Activated naive CD8-positive, alpha-beta T cell treated with anti-CD3 and anti-CD28 coated beads, Interleukin-2, amount 50 U/mL, for 24 hours (primary cell): ENCODE results near the gene HNRNPAB.

Source experiments
- ATAC-seq: fragments of 150-1000 bp; cut with Tn5 transposase; one replicate; pipeline ENCODE4 v1.10.0; 2021
- DNase-seq: peaks from one replicate; pipeline ENCODE4 v3.0.0; 2021
- H3K27ac Mint-ChIP-seq: one replicate; pipeline ENCODE4 v1.8.0; 2021; ENCODE audit warnings: mild to moderate bottlenecking, mixed read lengths
- H3K27me3 Mint-ChIP-seq: one replicate; pipeline ENCODE4 v1.8.0; 2021; ENCODE audit warnings: mixed read lengths
- H3K36me3 Mint-ChIP-seq: one replicate; pipeline ENCODE4 v1.8.0; 2021; ENCODE audit warnings: low read depth, mixed read lengths
- H3K4me1 Mint-ChIP-seq: one replicate; pipeline ENCODE4 v1.8.0; 2021; ENCODE audit warnings: mixed read lengths
- H3K4me3 Mint-ChIP-seq: one replicate; pipeline ENCODE4 v1.8.0; 2021; ENCODE audit warnings: mild to moderate bottlenecking, moderate library complexity, mixed read lengths
- H3K9me3 Mint-ChIP-seq: one replicate; pipeline ENCODE4 v1.8.0; 2021; ENCODE audit warnings: mixed read lengths

Gene HNRNPAB

DNA sequence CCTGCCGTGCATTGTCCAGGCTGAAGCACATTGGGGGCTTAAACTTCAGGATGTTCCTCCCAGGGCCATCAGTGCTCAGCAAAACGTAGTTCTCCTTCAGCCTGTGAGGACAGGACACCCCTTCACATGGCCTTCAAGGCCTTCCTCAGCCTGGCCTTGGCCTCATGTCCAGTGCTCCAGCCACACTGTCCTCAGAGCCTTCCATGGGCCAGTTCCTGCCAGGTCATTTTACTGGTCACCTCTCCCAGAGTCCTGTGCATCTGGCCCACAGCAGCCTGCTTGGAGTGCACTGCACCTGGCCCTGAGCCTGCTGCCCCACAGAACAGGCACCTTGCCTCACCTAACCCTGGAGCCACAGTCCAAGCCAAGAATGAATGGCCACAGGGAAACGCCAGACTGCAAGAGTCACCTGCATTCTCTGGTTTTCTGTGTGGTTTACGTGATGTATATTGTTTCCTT lies 8.7 kb downstream of the HNRNPAB start:
- Mint-ChIP-seq H3K4me1 (peaks cover 23% of the 10 kb centered on the region), H3K36me3 (peaks cover 80% of the 10 kb centered on the region), H3K27ac (peak overlapping the region; percentile 75), H3K4me3 (no peak overlapping the region), H3K27me3 (no peaks in the 10 kb centered on the region), H3K9me3 (no peaks in the 10 kb centered on the region)
- ATAC-seq (peak; percentile 5), DNase-seq (no peak)

DNA sequence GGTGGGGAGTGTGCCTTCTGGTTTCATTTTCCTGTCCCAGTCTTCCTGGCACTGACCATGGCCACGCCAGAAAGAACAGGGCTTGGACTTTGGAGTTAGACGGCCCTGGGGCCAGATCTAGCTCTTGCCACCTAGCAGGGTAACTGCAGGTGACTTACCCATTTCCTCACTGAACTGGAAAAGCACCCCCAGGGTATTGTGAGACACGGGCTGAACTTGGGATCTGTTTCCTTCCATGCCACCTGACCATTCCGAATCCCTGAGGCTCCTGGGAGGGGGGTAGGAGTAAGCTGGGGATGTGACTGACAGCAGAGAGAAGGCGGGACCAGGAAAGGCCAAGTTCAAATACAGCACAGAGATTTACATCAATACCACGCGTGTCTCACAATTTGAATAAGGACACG lies 9.4 kb downstream of the HNRNPAB start:
- peak overlapping the region; percentile 75 for H3K27ac Mint-ChIP-seq
- peaks cover 20% of the 10 kb centered on the region for H3K4me1 Mint-ChIP-seq

DNA sequence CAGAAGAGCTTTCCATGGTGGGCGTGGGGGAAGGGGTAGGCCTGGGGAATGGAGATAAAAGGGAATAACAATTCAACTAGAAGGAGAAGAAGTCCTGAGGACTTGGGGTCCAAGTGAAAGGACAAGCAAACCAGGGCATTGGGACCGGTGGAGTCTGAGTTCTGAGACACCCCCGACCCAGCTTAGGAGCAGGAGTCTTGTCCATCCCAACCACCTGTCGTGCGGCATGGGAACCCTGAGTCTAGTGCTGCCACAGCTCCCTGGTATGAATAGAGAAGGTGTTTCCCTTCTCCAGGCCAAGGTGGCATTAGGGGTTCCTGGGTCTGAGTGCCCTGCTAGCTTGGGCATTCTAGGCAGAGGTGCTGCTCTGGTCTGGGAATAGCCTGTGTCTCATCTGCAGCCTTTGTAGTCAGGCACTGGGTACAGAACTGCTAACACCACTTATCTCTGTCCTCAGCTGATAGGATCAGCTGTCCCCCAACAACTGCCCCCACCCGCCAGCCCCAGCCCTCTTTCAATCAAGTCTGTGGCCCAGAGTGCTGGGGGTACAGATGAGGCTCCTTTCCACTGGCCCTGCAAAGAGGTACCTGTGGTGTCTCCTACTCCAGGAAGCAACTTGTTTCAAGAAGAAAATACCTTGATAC lies 9.9 kb downstream of the HNRNPAB start:
- ATAC-seq: no peak
- Mint-ChIP-seq H3K4me1 (peaks cover 16% of the 10 kb centered on the region), H3K9me3 (no peaks in the 10 kb centered on the region), H3K36me3 (peaks cover 76% of the 10 kb centered on the region), H3K27ac (peak overlapping the region; percentile 75), H3K27me3 (no peaks in the 10 kb centered on the region), H3K4me3 (peak overlapping the region; percentile 37)
- DNase-seq: no peak

More for the DNA sequence above, 9.4 kb downstream of the HNRNPAB start:
- H3K9me3 Mint-ChIP-seq: no peaks in the 10 kb centered on the region
- no peaks in the 10 kb centered on the region for H3K27me3 Mint-ChIP-seq
- peaks cover 78% of the 10 kb centered on the region for H3K36me3 Mint-ChIP-seq
- H3K4me3 Mint-ChIP-seq: peak overlapping the region; percentile 37
- no peak for ATAC-seq
- no peak for DNase-seq

DNA sequence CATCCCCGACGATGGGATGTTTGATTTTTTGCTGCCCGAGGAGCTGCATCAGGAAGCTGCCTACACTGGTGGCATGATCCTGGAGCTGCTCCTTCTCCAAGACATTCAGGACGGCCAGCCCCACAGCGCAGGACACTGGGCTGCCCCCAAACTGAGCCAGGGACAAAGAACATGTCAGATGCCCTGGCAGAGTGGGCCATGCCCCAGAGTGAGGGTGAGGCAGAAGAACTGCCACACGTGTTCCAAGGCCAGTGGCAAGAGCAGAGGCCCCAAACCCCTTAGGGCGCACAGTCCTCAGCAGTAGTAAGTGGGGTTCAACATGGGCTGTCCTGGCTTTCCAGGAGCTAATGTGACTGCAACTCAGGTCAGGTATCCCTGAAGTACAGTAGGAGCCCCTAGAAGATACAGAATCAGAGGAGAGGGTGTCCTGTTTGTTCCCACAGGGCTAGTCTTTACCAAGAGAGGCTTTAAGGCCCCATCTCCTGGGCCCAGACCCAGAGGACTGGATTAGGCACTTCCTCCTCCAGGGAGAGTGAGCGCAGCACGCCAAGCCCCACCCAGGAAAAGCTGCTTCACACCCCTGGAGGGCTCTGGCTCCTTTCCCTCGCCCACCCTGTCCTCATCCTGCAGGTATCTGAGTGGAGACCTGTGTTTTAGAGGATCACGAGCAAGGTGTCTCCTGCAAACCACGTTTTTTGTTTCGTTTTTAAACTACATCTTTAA lies 11.1 kb downstream of the HNRNPAB start:
- no peak for DNase-seq
- ATAC-seq: no peak
- Mint-ChIP-seq H3K4me3 (peak overlapping the region; percentile 42), H3K27me3 (no peaks in the 10 kb centered on the region), H3K36me3 (peaks cover 70% of the 10 kb centered on the region), H3K4me1 (peaks cover 7% of the 10 kb centered on the region), H3K27ac (peak overlapping the region; percentile 42), H3K9me3 (no peaks in the 10 kb centered on the region)

DNA sequence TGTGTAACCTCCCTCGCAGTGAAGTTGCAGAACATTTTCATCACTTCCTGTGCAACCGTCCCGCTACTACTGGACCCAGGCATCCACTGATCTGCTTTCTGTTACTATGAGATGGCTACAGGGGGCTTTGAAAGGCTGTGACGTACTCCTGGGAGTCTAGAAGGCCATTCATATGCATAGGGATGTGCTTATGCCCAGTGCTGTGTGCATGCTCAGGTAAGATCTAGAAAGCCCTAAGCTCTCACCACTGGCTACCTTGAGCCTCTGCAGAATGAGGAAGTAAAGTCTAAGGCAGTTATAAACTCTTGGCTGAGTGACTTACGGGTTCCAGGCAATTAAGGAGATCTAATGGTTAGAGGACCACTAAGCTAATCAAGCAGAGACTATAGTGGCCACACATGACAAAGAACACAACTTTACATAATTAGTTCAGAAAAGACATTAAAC lies 11.8 kb downstream of the HNRNPAB start:
- ATAC-seq: no peak
- Mint-ChIP-seq H3K4me1 (peaks cover 8% of the 10 kb centered on the region), H3K27me3 (no peaks in the 10 kb centered on the region), H3K36me3 (peaks cover 68% of the 10 kb centered on the region), H3K9me3 (no peaks in the 10 kb centered on the region), H3K27ac (peak overlapping the region; percentile 6), H3K4me3 (no peak overlapping the region)
- DNase-seq: no peak

DNA sequence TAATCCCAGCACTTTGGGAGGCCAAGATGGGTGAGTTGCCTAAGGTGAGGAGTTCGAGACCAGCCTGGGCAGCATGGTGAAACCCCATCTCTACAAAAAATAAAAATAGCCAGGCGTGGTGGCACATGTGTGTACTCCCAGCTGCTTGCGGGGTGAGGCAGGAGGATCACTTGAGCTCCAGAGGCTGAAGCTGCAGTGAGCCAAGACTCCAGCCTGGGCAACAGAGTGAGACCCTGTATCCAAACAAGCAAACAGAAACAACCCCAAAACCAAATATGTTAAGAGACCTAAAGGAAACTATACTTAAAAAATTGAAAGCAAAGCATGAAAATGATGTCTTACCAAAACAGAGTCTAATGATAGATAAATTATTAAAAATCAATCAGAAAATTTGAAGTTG lies 12.4 kb downstream of the HNRNPAB start:
- no peak for ATAC-seq
- H3K4me1 Mint-ChIP-seq: peaks cover 13% of the 10 kb centered on the region
- no peak overlapping the region for H3K4me3 Mint-ChIP-seq
- peak overlapping the region; percentile 6 for H3K27ac Mint-ChIP-seq
- H3K36me3 Mint-ChIP-seq: peaks cover 67% of the 10 kb centered on the region
- no peaks in the 10 kb centered on the region for H3K9me3 Mint-ChIP-seq
- DNase-seq: no peak
- no peaks in the 10 kb centered on the region for H3K27me3 Mint-ChIP-seq

DNA sequence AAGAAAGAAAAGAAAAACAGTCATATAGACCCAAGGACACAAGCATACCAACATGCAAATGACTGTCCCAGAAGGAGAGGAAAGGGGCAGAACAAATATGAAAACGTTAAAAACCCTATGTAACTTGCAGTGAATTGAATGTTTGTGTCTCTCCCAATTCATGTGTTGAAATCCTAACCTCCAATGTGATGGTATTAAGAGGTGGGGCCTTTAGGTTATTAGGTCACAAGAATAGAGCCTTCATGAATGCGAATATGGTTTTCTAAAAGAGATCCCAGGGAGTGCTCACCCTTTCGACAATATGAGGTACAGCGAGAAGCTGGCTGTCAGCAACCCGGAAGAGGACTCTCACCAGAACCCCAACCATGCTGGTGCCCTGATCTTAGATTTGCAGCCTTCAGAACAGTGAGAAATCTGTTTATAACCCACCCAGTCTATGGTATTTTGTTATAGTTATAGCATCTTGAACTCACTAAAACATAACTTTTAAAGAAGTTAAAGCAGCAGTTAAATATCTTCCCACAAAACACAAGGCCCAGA lies 14.0 kb downstream of the HNRNPAB start:
- H3K36me3 Mint-ChIP-seq: peaks cover 59% of the 10 kb centered on the region
- DNase-seq (no peak), ATAC-seq (no peak)
- H3K27me3 Mint-ChIP-seq: no peaks in the 10 kb centered on the region
- H3K27ac Mint-ChIP-seq: no peak overlapping the region
- peaks cover 16% of the 10 kb centered on the region for H3K4me1 Mint-ChIP-seq
- no peak overlapping the region for H3K4me3 Mint-ChIP-seq
- H3K9me3 Mint-ChIP-seq: no peaks in the 10 kb centered on the region

DNA sequence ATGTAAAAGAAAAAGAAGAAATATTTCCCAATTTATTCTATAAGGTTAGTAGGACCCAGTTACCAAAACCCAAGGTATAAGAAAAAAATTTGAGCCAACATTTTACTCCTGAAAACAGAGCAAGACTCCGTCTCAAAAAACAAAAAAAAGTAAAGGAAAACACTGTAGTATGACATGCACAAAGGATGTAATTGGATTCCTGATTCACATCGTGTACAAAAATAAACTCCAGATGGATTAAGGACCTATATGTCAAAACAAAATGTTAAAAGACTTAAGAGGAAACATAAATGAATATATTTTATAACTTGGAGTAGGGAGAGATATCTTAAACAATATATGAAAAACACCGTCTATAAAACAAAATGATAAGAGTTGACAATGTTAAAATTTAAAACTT lies 14.5 kb downstream of the HNRNPAB start:
- Mint-ChIP-seq H3K4me3 (no peak overlapping the region), H3K4me1 (peaks cover 15% of the 10 kb centered on the region), H3K27ac (no peak overlapping the region), H3K27me3 (no peaks in the 10 kb centered on the region), H3K9me3 (no peaks in the 10 kb centered on the region), H3K36me3 (peaks cover 57% of the 10 kb centered on the region)
- DNase-seq (no peak), ATAC-seq (no peak)

DNA sequence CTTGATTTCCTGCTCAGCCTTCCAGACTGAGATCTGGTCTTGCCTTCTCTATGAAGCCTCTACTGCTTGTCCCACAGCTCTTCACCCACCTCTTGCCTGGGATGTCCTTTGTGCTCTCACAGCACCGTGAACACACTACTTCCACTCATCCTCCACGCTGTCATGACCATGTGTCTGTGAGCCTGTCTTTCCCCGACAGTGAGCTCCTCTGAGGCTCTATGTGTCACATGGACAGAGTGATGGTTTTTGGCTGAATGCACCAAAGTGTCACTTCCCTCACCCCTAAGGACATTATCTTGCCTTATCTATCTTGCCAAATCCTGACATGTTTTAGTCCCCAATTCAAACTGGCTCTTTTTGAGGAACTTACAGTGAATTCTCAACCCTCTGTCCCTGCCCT lies 16.9 kb downstream of the HNRNPAB start:
- no peak for DNase-seq
- ATAC-seq: no peak
- peaks cover 55% of the 10 kb centered on the region for H3K36me3 Mint-ChIP-seq
- no peaks in the 10 kb centered on the region for H3K9me3 Mint-ChIP-seq
- H3K4me3 Mint-ChIP-seq: no peak overlapping the region
- H3K4me1 Mint-ChIP-seq: peaks cover 13% of the 10 kb centered on the region
- no peaks in the 10 kb centered on the region for H3K27me3 Mint-ChIP-seq
- H3K27ac Mint-ChIP-seq: no peak overlapping the region

DNA sequence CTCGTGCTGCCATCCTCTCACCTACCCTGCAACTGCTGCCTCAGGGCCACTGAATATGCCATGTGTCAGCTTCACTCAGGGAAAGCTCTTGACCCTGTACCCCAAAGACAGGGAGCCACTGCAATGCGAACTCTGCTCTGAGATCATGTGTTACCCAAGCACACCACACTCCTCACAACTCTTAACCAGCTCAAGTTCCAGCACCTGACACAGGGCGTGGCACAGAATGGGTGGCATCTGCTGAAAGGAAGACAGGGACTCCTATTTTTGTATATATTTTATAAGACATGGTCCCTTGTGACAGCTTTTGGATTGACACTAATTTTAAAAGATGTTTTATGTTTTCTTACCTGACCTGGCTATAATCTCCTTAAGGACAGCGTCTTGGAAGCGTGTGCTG lies 17.5 kb downstream of the HNRNPAB start:
- peaks cover 54% of the 10 kb centered on the region for H3K36me3 Mint-ChIP-seq
- H3K4me3 Mint-ChIP-seq: no peak overlapping the region
- H3K27me3 Mint-ChIP-seq: no peaks in the 10 kb centered on the region
- H3K9me3 Mint-ChIP-seq: no peaks in the 10 kb centered on the region
- H3K4me1 Mint-ChIP-seq: peaks cover 13% of the 10 kb centered on the region
- DNase-seq (no peak), ATAC-seq (peak; percentile 9)
- H3K27ac Mint-ChIP-seq: no peak overlapping the region

DNA sequence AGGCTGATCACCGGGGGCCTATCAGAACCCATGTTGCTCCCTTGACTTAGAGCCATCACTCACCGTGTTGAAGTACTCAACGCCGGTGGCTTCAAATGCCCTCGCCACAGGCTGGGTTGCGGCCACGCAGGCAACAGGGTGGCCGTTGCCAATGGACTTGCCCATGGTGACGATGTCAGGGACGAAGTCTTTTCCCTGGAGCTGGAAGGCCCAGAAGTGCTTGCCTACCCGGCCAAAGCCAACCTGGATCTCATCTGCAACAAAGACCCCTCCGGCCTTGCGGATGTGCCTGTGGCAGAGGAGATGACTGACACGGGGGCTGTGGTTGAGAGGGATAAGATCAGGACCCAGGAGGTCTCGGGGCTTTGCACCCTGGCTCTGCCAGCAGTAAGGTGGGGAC lies 18.0 kb downstream of the HNRNPAB start:
- no peak for DNase-seq
- H3K36me3 Mint-ChIP-seq: peaks cover 54% of the 10 kb centered on the region
- H3K27me3 Mint-ChIP-seq: no peaks in the 10 kb centered on the region
- H3K27ac Mint-ChIP-seq: no peak overlapping the region
- no peak overlapping the region for H3K4me3 Mint-ChIP-seq
- H3K9me3 Mint-ChIP-seq: no peaks in the 10 kb centered on the region
- H3K4me1 Mint-ChIP-seq: peaks cover 14% of the 10 kb centered on the region
- no peak for ATAC-seq

DNA sequence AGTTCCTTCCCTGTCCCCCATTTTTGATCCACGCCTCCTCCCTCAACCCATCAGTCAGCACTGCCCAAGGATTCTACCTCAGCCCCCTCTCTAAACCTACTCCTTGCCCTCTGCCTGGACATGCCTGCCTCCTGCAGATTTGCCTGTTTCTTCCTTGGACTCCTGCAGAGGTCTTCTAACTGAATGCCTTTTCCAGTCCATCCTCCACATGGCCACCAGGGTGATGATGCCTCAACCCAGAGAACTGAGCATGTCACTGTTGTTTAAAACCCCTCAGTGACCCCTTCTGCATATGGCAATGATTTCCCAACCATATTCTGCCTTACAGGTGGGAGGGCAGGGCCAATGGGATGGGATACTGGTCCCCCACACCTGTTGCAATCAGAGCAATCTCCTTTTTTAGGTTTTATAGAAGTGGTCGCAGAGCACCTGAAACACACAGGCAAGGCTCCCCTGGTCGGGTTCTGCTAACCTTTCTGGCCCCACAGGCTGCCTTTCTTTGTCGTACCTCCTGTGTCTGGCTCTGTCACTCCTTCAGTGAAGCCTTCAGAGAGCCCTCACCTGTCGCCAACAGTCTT lies 19.0 kb downstream of the HNRNPAB start:
- no peak for DNase-seq
- Mint-ChIP-seq H3K9me3 (no peaks in the 10 kb centered on the region), H3K36me3 (peaks cover 62% of the 10 kb centered on the region), H3K27me3 (no peaks in the 10 kb centered on the region), H3K4me1 (peaks cover 24% of the 10 kb centered on the region), H3K27ac (peak overlapping the region; percentile 20), H3K4me3 (no peak overlapping the region)
- no peak for ATAC-seq

DNA sequence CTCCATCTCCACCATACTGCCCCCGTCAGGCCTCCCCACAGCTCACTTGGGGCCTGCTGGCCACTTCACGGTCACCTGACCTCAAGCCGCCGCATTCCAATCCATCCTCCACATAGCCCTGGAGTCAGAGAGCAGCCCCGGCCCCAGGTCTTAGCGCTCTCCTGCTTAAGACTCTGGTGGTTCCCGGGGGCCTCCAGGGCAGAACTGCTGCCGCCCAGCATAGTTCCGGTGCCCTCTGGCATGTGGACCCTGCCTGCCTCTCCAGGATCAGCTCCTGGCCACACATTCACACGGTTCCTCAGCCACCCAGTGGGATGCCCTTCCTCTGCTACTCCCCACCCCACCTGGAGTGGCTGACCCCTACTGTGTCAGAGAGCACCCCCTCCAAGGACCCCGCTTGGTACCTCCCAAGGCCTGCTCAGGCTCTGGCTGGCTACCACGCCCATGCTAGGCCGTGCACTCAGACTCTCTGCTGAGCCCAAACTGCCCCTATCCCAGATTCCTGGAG lies 19.5 kb downstream of the HNRNPAB start:
- no peak for DNase-seq
- no peak for ATAC-seq
- Mint-ChIP-seq H3K36me3 (peaks cover 61% of the 10 kb centered on the region), H3K4me3 (no peak overlapping the region), H3K4me1 (peaks cover 30% of the 10 kb centered on the region), H3K27me3 (no peaks in the 10 kb centered on the region), H3K9me3 (no peaks in the 10 kb centered on the region), H3K27ac (no peak overlapping the region)

DNA sequence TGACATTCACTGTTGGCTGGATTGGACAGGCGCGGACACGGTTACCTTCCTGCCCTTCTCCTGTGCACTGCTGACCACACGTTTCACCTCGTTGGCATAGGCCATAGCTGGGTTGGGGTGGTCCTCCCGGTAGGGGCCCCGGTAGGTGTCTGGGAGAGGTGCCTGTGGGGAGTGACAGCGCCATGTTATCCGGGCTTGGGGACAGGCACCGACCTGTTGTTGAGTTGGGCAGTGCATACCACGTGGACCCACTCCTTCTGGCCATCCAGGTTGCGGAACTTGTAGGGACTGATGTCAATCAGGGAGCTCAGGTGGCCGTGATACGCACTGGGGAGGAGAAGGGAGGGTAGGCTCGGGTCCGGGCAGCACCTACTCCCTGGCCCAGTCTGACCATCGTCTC lies 20.1 kb downstream of the HNRNPAB start:
- Mint-ChIP-seq H3K27me3 (no peaks in the 10 kb centered on the region), H3K4me1 (peaks cover 33% of the 10 kb centered on the region)

DNA sequence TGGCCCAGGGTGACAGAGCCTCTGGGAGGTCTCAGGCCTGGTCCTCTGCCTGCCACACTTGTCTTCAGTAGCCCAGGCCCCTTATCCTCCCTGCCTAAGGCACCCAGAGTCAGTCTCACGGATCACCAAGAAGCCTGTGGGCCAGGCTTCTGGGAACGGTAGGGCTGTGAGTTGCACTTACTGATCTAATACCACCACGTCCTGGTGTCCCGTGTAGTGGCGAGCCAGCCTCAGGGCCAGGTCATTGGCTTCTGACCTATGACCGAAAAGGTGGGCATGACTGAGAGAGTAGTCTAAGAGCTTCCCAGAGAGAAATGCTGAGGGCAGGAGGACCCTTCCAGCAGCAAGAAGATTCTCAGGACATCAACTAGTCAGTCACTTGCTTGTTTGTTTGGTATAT lies 20.8 kb downstream of the HNRNPAB start:
- H3K27ac Mint-ChIP-seq: no peak overlapping the region
- H3K4me3 Mint-ChIP-seq: no peak overlapping the region
- H3K36me3 Mint-ChIP-seq: peaks cover 67% of the 10 kb centered on the region
- H3K4me1 Mint-ChIP-seq: peaks cover 41% of the 10 kb centered on the region
- DNase-seq (no peak), ATAC-seq (no peak)
- H3K27me3 Mint-ChIP-seq: no peaks in the 10 kb centered on the region
- no peaks in the 10 kb centered on the region for H3K9me3 Mint-ChIP-seq

More for the DNA sequence above, 20.1 kb downstream of the HNRNPAB start:
- ATAC-seq (no peak), DNase-seq (no peak)
- peaks cover 63% of the 10 kb centered on the region for H3K36me3 Mint-ChIP-seq
- H3K4me3 Mint-ChIP-seq: no peak overlapping the region
- H3K27ac Mint-ChIP-seq: no peak overlapping the region
- no peaks in the 10 kb centered on the region for H3K9me3 Mint-ChIP-seq
